Measurements from ENCODE around the gene FBF1.

- TF ChIP-seq CTCF (IDR thresholded peaks at IDR 0.05) (no peak), POLR2A (IDR thresholded peaks at IDR 0.05) (no peak)
Measured at GRCh38 chr17:75881678-75882454, 59.0 kb downstream of the FBF1 start.
